Nephron (organoid): ENCODE measurements around the gene MACO1.

Experiments
- H3K27ac Mint-ChIP-seq, 3 experiments: 2 replicates each; pipeline ENCODE4 v1.8.0; 2020; ENCODE audit warnings: mixed read lengths in 3 of 3, mild to moderate bottlenecking in 2 of 3, moderate library complexity in 1 of 3
- H3K27me3 Mint-ChIP-seq: 2 replicates; pipeline ENCODE4 v1.8.0; 2021; ENCODE audit warnings: low read depth, mild to moderate bottlenecking, moderate library complexity, mixed read lengths
- H3K36me3 Mint-ChIP-seq: 2 replicates; pipeline ENCODE4 v1.8.0; 2020; ENCODE audit warnings: low read depth, mixed read lengths
- H3K4me1 Mint-ChIP-seq: 2 replicates; pipeline ENCODE4 v1.8.0; 2020; ENCODE audit warnings: mixed read lengths
- H3K4me3 Mint-ChIP-seq, 3 experiments: 2 replicates each; pipeline ENCODE4 v1.8.0; 2020; ENCODE audit warnings: mild to moderate bottlenecking in 3 of 3, mixed read lengths in 3 of 3, moderate library complexity in 2 of 3
- H3K9me3 Mint-ChIP-seq: 2 replicates; pipeline ENCODE4 v1.8.0; 2020; ENCODE audit warnings: mixed read lengths
- CTCF ChIP-seq, 3 experiments: fragments of 200-600 bp; sonication (generic); IDR thresholded peaks; one replicate each; pipeline ENCODE4 v1.5.0; 2021; ENCODE audit warnings: antibody characterized with exemption in 3 of 3; ENCODE audit not compliant: unreplicated experiment in 3 of 3

Gene MACO1

GRCh38 chr1:25432749-25433388 lies 2.2 kb downstream of the MACO1 start:
- TF ChIP-seq CTCF (IDR thresholded peaks at IDR 0.05; ENCODE audit: unreplicated experiment in 3 of 3) = no peak

GRCh38 chr1:25433389-25434186 lies 2.9 kb downstream of the MACO1 start:
- H3K9me3 Mint-ChIP-seq = no peaks in the 10 kb centered on the region
- H3K4me3 Mint-ChIP-seq = peak overlapping the region; percentile 87 to 96 (median 91)
- H3K27me3 Mint-ChIP-seq = no peaks in the 10 kb centered on the region
- H3K4me1 Mint-ChIP-seq = peaks cover 47% of the 10 kb centered on the region
- TF ChIP-seq CTCF (IDR thresholded peaks at IDR 0.05; ENCODE audit: unreplicated experiment in 3 of 3) = no peak
- H3K27ac Mint-ChIP-seq = peak overlapping the region in 2 of 3 experiments; percentile 24 to 25
- H3K36me3 Mint-ChIP-seq = no peaks in the 10 kb centered on the region

More at GRCh38 chr1:25432749-25433388, 2.2 kb downstream of the MACO1 start:
- peaks cover 47% of the 10 kb centered on the region for H3K4me1 Mint-ChIP-seq
- H3K36me3 Mint-ChIP-seq = no peaks in the 10 kb centered on the region
- H3K27me3 Mint-ChIP-seq = no peaks in the 10 kb centered on the region
- peak overlapping the region; percentile 16 to 48 (median 24) for H3K27ac Mint-ChIP-seq
- peak overlapping the region; percentile 87 to 96 (median 91) for H3K4me3 Mint-ChIP-seq
- H3K9me3 Mint-ChIP-seq = no peaks in the 10 kb centered on the region

GRCh38 chr1:25435397-25436108 lies 4.9 kb downstream of the MACO1 start:
- Mint-ChIP-seq H3K9me3 (no peaks in the 10 kb centered on the region), H3K27ac (peak overlapping the region; percentile 12 to 15 (median 14)), H3K27me3 (no peaks in the 10 kb centered on the region), H3K36me3 (no peaks in the 10 kb centered on the region), H3K4me3 (peak overlapping the region in 1 of 3 experiments; percentile 43), H3K4me1 (peaks cover 47% of the 10 kb centered on the region)
- TF ChIP-seq CTCF (IDR thresholded peaks at IDR 0.05; ENCODE audit: unreplicated experiment in 3 of 3) = no peak

GRCh38 chr1:25437672-25438071 lies 7.0 kb downstream of the MACO1 start:
- no peaks in the 10 kb centered on the region for H3K36me3 Mint-ChIP-seq
- no peak overlapping the region for H3K4me3 Mint-ChIP-seq

GRCh38 chr1:25439287-25439686 lies 8.6 kb downstream of the MACO1 start:
- no peaks in the 10 kb centered on the region for H3K9me3 Mint-ChIP-seq
- H3K36me3 Mint-ChIP-seq = no peaks in the 10 kb centered on the region
- no peak for TF ChIP-seq CTCF (IDR thresholded peaks at IDR 0.05; ENCODE audit: unreplicated experiment in 3 of 3)
- no peak overlapping the region for H3K4me3 Mint-ChIP-seq
- H3K4me1 Mint-ChIP-seq = peaks cover 27% of the 10 kb centered on the region
- H3K27me3 Mint-ChIP-seq = no peaks in the 10 kb centered on the region
- H3K27ac Mint-ChIP-seq = no peak overlapping the region

More at GRCh38 chr1:25437672-25438071, 7.0 kb downstream of the MACO1 start:
- Mint-ChIP-seq H3K4me1 (peaks cover 43% of the 10 kb centered on the region), H3K9me3 (no peaks in the 10 kb centered on the region), H3K27ac (no peak overlapping the region), H3K27me3 (no peaks in the 10 kb centered on the region)
- TF ChIP-seq CTCF (IDR thresholded peaks at IDR 0.05; ENCODE audit: unreplicated experiment in 3 of 3) = no peak
